GM19239 (cell line): ENCODE measurements around the gene DGKB.

Experiments used
- DNase-seq: peaks from one replicate; pipeline ENCODE4 v3.0.0; 2011; ENCODE audit warnings: low spot score; ENCODE audit not compliant: insufficient read length
- FAIRE-seq: peaks from 2 replicates; lab custom pipeline; 2011; peaks lifted over from hg19 to GRCh38; lab: Jason Lieb, UNC

DGKB gene

GRCh38 chr7:14419531-14419930, 483.0 kb downstream of the DGKB start:
- DNase-seq (no peak), FAIRE-seq (no peak)

- no peak for FAIRE-seq
These were observed 483.9 kb downstream of the DGKB start for GRCh38 chr7:14418633-14419032.

GRCh38 chr7:14414274-14414986, 488.1 kb downstream of the DGKB start:
- DNase-seq (no peak), FAIRE-seq (no peak)

More at GRCh38 chr7:14418633-14419032, 483.9 kb downstream of the DGKB start:
- DNase-seq = no peak

- FAIRE-seq = no peak
These were observed 495.1 kb downstream of the DGKB start for GRCh38 chr7:14407246-14408015.

GRCh38 chr7:14403587-14403986, 499.0 kb downstream of the DGKB start:
- DNase-seq (no peak), FAIRE-seq (no peak)

More at GRCh38 chr7:14407246-14408015, 495.1 kb downstream of the DGKB start:
- DNase-seq = no peak

GRCh38 chr7:14400271-14400670, 502.3 kb downstream of the DGKB start:
- FAIRE-seq (no peak), DNase-seq (no peak)

GRCh38 chr7:14398526-14398925, 504.0 kb downstream of the DGKB start:
- DNase-seq (no peak), FAIRE-seq (no peak)

- no peak for DNase-seq
- FAIRE-seq = no peak
These were observed 506.7 kb downstream of the DGKB start for GRCh38 chr7:14395860-14396259.

GRCh38 chr7:14394786-14395185, 507.8 kb downstream of the DGKB start:
- DNase-seq (no peak), FAIRE-seq (no peak)

GRCh38 chr7:14389595-14389994, 513.0 kb downstream of the DGKB start:
- FAIRE-seq (no peak), DNase-seq (no peak)

GRCh38 chr7:14389181-14389591, 513.4 kb downstream of the DGKB start:
- no peak for FAIRE-seq
- no peak for DNase-seq

- DNase-seq (no peak), FAIRE-seq (no peak)
These were observed 517.5 kb downstream of the DGKB start for GRCh38 chr7:14385074-14385473.

GRCh38 chr7:14381936-14382335, 520.6 kb downstream of the DGKB start:
- FAIRE-seq = no peak
- no peak for DNase-seq

GRCh38 chr7:14381306-14381705, 521.2 kb downstream of the DGKB start:
- no peak for DNase-seq
- FAIRE-seq = no peak

- FAIRE-seq = no peak
- no peak for DNase-seq
These were observed 521.7 kb downstream of the DGKB start for GRCh38 chr7:14380881-14381280.

GRCh38 chr7:14377646-14378266, 524.8 kb downstream of the DGKB start:
- FAIRE-seq (no peak), DNase-seq (no peak)

- no peak for DNase-seq
- FAIRE-seq = no peak
These were observed 525.8 kb downstream of the DGKB start for GRCh38 chr7:14376711-14377110.

- DNase-seq (no peak), FAIRE-seq (no peak)
These were observed 526.6 kb downstream of the DGKB start for GRCh38 chr7:14375998-14376397.

- no peak for DNase-seq
- no peak for FAIRE-seq
These were observed 528.2 kb downstream of the DGKB start for GRCh38 chr7:14374336-14374735.

GRCh38 chr7:14368285-14368684, 534.3 kb downstream of the DGKB start:
- no peak for FAIRE-seq

GRCh38 chr7:14351167-14351566, 551.4 kb downstream of the DGKB start:
- FAIRE-seq (no peak), DNase-seq (no peak)

More at GRCh38 chr7:14368285-14368684, 534.3 kb downstream of the DGKB start:
- no peak for DNase-seq
